Epidermal melanocyte (primary cell): ENCODE data around the gene HRK.

Experiments used
- DNase-seq: peaks from one replicate; pipeline ENCODE4 v3.0.0; 2011; ENCODE audit warnings: low spot score; ENCODE audit not compliant: insufficient read length

Gene HRK

DNA sequence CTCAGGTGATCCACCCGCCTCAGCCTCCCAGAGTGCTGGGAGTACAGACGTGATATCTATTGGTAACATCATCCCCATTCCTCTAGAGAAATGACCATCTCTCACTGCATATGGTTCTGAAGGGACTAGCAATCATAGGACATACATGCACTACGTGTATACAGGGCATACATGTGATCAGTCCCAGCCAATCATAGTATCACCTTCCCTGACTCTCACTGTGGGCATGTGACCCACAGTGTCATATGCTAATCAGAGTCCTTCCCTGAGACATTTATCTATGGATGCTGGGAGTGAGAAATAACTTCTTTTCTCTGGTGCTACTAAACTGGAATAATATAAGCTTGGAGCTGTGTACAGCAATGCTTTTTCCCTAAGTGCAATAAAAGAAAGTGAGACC is 17.4 kb upstream of the HRK start:
- no peak for DNase-seq

DNA sequence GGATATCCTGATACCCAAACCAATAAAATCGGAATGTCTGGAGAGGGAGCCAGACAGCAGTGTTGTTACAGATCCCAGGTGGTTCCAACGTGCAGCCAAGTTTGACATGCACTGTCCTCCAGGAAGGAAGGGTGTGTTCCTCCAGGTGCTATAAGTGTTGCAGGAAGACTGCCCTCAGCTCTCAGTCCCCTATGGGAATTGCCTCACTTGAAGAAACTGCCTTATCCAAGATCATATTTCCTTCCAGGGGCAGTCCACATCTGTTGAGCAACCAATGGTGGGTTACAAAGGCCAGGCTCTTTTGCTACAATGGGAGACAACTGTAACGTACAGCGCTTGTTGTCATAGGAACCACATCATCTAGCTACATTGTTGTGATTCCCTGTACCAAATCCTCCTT is 16.2 kb upstream of the HRK start:
- no peak for DNase-seq

DNA sequence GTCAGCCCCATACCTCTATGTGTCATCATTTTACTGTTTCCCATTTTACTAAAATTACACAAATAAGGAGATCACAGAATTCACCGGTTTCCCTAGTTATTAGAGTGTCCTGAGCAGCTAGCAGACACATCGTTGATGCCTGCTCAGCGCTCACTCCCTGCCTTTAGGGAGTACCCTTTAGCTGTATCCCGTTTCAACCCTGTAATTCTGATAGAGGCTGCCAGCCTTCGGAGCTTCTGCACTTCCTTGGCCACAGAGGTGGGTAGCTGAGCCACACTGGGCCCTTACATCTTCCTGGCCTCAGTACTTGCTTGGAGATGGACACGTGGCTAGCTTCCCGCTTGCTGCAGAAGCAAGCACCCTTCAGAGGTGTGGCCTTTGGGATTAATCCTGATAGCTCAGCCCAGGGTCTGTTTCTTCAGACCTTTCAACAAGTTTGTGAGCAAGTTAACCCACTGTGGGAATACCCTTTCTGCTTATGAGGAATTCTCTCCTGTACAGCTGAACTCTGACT is 15.2 kb upstream of the HRK start:
- DNase-seq: no peak

DNA sequence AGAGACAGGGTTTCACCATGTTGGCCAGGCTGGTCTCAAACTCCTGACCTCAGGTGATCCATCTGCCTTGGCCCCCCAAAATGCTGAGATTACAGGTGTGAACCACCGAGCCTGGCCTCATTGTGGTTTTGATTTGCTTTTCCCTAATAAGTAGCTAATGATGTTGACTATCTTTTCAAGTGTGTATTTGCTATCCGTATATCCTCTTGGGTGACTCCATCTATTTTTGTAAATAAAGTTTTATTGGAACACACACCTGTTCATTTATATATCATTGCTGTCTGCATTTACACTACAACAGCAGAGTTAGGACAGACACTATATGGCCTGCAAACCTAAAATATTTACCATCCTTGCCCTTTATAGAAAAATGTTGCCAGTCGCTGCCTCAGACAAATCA is 13.7 kb upstream of the HRK start:
- no peak for DNase-seq

DNA sequence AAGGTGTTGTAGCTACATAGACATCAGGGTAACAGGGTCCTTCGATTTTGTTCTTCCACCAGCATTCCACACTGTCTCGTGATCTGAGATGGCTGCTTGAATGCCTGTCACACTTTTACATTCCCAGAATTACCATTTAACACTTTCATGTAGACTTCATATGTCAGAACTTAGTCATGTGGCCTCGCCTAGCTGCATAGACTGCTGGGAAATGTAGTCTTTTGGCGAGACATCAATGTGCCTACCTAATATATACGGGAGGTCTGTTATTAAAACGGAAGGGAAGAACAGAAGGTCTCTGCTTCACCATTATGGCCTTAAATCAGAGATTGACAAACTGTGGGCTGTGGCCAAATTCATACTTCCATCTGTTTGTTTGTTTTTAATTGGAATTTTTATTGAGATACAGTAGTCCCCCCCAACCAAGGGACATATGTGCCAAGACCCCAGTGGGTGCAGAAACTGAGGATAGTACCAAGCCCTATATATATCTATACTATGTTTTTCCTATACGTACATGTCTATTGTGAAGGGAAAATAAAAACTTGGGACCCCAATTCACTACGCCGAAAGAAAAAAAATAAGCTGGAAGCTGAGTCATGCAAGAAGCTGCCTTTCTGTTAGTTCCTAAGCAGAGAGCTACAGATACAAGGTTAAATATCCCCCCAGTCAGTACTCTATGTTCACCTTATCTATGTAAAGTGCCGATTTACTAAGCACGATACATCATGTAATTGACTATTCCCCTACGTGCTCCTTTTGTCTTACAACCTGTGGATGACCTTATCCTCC is 11.3 kb upstream of the HRK start:
- DNase-seq: no peak

DNA sequence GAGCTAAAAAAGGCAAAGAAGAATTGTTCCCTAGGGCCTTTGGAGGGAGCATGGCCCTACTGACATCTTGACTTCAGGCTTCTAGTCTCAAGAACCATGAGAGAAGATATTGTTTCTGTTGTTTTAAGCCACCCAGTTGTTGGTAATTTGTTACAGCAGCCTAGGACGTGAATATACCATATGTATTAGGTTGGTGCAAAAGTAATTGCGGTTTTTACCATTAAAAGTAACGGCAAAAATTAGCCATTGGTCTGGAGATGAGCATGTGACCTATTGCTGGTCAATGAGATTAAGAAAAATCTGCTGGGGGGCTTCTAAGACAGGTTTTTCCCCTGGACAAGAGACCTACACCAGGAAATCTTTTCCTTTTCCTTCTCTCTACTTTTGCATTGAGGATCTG is 9.8 kb upstream of the HRK start:
- no peak for DNase-seq

DNA sequence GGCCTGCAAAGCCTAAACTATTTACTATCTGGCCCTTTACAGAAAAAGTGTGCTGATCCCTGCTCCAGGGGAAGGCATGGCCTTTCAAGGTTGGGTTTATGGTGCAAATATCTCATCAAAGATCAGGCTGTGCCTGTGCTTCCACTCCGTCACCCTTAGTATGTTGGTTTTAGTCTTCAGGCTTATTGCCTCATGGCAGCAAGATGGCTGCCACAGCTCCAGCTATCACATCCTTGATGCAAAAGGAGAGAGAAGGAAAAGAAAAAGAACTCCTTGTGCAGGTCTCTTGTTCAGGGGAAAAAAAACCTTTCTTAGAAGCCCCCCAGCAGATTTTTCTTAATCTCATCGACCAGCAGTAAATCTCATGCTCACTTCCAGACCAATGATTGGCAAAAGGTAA is 9.1 kb upstream of the HRK start:
- no peak for DNase-seq

DNA sequence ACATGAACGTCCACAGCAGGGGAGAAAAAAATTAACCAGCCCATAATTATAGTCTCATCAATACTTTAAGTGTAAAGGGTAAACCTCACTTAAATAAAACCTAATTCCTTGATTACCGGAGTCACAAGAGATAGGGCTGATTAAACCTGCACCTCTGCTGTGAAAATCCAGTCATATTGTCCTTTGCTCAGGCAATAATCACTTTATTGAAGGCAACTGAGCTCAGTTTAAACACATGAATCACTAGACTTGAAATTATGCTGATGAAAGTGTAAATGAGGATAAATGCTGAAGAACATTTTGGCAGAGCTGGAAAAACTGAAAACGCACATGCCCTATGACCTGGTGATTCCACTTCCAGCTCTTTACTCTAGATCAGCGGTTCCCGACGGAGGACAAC is 6.7 kb upstream of the HRK start:
- DNase-seq: no peak

DNA sequence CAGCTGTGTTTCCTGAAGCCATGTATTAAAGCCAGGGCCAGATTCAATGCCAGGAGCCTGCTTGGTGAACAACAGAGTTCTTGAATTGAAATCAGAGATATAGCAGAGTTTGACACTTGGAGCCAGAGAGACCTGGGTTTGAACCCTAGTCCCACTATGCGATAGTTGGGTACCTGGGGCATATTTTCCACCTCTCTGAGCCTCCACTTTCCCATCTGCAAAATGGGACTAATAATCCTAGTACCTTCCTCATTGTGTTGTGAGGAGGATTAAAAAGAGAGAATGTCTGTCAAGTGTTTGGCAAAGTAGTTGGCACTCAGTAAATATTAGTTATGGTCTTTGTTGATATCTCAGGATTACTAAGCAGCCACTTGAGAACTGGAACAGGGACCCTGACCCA is 6.0 kb upstream of the HRK start:
- DNase-seq: no peak

DNA sequence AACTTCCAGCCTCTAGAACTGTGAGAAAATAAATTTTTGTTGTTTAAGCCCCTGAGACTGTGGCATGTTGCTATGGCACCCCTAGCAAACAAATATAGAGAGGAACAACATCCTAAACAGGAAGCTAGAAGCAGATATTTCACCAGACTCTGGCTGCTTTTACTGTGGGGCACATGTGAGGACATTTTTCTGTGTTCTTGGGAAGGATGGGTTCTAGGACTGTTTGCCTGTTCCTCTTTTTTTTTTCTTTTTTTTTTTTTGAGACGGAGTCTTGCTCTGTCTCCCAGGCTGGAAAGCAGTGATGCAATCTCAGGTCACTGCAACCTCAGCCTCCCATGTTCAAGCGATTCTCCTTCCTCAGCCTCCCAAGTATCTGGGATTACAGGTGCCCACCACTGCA is 4.2 kb upstream of the HRK start:
- no peak for DNase-seq

DNA sequence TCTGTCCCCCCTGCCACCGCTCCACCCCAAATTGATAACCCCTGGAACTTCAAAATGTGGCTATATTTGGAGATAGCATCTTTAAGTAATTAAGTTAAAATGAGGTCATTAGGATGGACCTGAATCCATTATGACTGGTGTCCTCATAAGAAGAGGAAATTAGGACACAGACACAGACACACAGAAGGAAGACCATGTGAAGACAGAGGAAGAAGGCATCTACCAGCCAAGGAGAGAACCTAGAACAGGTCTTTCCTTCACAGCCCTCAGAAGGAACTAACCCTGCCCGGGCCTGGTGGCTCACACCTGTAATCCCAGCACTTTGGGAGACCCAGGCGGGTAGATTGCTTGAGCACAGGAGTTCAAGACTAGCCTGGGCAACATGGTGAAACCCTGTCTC is 3.6 kb upstream of the HRK start:
- no peak for DNase-seq

DNA sequence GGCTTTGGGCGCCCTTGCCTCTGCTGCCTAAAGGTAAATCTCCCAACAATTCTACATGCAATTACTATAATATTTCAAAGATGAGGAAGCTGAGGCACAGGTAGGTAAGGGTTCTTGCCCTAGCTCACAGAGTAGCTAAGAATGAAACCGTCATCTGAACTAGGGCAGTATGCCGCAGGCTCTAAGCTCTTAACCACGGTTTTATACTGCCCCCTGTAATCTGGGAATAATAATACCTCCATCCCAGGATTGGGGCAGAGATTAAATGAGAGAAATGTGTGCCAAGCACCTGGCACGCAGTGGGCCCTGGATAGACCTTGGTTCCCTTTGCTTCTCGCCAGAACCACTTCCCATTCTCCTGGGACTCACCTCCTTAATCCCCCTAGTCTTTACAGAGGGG is 1.5 kb upstream of the HRK start:
- peak; percentile 50 for DNase-seq

DNA sequence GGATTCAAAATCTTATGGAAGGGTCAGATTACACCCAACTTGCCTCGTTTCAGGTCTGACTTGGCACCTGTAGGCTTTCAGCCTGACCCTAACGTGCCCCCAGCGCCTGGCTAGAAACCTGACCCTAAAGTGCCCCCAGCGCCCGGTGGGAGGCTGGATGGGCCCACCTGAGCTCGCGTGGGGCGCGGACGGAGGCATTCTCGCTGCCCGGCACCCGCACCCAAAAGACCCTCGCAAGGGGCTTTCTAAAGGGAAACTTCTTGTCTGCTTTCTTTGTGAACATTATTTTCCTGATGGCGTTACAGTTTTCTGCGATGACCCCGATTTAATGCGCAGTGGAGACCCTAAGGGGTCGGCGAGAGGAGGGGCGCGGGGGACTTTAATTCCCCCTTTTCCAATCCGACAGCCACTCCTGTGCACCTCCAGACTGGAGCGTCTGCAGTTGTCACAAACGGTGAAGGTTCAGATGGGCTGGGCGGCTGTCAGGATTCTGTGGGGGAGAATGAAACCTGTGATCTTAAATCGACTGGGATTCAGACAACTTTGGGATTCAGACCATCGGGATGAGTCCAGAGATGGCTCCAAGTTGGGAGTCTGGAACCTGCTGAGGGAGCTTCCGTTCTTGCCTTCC is 751 bp upstream of the HRK start:
- DNase-seq: no peak

DNA sequence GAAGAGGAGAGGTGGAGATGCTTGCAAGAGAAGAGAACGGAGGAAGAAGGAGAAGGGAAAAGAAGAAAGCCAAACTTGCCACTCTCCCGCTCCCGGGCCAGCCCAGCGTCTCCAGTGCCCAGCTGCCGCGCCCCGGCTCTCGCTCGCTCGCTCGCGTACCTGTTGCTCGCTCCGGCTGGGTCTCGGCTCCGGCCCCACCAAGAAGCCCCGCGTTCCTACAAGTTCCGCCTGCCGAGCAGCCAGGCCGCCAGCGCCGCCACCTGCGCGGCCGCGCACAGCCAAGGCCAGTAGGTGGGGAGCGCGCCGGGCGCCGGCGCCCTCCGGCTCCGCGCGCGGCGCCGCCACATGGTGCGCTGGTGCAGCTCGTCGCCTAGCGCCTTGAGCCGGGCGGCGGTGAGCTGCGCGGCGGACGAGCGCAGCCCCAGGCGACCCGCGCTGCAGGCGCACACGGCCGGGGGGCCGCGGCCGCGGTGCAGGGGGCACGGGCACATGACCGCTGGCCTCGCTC is 370 bp downstream of the HRK start:
- DNase-seq: no peak

DNA sequence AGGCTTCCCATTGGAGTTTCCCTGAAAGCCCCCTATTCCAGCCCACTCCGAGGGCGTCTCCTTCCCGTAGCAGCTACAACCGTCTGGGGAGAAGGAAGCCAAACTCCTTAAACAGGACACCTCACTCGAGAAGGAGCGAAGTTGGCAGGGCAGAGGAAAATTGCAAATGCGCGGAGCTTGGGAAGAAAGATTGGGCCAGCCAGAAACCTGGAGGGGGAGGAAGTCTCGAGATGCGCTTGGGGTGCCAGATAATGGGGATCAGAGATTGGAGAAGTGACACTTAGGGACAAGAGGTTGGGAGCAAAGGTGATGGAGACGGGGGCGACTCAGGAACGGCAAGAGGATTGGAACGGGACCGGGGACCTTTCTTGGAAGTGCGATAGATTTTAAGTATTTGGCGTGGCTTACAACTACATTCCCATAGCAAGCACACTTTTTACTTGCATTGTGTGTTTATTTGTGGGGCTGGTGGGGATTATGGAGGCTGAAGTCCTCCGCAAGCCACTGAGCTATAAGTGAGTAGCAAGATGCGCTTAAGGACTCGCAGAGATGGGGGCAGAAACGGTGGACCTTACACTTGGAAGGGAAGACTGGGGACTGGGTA is 926 bp downstream of the HRK start:
- no peak for DNase-seq

DNA sequence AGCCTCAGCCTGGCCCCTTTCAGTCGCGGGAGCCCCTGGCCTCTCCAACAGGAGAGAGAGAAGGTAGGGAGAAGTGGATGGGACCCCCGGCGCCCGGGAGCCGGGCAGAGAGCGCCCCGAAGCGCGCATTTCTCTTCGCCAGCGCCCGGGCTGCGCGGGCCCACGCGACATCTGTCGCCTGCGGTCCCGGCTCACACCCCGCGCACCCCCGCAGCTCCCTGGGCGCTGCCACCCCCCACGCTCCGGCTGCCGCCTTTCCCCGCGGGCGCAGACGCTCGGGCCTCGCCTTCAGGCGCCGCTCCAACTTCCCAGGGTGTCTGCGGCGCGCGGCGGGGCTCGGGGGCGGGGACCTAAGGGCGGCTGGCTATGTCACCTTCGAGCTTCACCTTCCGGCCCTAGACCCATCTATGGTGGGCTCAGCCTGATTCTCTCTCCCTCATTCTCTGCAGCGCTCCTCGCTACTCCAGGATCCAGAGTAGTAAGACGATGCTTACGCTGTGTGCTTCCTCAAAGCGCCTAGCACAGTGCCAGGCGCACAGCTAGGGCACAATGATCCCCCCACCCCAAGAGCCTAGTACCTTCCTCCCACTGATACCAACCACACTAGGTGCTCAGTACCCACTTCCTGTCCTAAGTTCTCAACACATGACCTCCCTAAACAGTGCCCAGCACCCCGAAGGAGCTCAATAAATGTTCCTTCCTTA is 1.6 kb downstream of the HRK start:
- no peak for DNase-seq

DNA sequence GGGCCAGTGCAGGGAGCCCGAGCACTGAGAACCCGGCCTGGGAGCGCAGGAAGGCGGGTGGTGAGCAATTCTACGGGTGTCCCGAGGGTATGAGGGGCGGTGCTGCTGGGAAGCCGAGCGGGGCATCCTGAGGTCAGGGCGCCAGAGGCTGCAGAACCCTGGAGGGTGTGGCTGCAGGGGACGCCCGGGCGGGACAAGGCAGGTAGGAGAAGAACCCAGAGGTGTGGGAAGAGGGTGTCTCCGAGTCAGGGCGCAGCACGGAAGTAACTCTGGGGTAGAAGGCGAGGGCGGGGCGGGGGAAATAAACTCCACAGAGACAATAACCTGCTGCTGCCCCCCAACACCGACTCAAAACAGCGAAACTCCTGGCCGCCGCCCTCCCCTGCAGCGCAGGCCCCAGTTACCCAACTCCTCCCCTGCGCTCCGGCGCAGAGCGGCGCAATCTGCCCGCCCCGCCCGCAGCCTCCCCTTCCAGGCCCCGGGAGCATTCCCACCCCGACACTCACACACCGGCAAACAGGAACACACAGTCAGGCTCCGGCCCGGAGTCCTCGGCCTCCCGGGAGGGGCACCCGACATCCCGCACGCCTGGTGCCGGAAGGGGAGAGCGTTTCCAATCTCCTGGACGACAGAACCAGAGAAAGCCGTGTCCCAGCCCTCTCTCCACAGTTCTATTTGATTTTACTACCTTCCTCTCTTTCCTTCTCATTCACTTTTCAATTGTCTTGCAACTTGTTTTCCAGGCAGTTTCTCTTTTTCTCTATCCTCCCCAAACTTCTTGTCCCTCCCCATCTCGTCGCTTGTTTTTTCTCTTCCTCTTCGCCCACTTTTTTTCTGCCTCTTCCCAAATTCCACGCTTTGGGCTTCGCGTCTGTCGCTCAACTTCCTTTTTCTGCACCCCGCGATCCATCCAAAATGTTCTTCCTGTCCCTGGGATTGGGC is 2.4 kb downstream of the HRK start:
- no peak for DNase-seq

DNA sequence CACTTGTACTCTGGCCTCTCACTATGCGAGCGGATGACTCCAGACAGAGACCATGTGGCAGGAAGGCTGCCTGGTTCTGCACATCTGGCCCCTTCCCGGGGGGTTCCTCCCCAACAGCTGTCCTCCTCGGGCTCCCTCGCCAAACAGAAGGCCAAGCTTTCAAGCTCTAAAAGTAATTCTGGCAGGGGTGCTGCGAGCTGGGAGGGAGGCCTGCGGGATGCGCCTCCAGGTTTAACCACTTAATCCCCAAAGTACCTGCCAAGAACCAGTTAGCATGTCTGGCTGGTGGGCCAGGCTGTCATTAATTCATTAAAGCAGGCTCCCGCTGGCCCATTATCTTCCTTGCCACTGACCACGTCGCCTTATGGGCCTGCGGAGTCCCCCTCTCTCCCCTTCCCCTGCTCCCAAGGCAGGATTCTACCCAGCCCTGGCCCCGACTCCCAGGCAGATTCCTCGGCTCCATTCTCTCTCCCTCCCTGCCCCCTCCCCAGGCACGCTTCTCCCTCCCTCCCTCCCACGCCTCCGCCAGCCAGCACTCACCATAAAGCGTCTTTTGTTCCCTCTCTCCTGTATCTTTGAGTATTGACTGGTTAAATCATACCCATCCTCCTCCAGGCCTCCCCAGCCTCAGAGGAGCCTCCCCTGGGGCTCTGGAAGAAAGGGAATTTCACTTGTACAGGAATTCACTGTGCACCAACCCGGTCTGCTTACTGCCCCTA is 4.9 kb downstream of the HRK start:
- peak; percentile 50 for DNase-seq

DNA sequence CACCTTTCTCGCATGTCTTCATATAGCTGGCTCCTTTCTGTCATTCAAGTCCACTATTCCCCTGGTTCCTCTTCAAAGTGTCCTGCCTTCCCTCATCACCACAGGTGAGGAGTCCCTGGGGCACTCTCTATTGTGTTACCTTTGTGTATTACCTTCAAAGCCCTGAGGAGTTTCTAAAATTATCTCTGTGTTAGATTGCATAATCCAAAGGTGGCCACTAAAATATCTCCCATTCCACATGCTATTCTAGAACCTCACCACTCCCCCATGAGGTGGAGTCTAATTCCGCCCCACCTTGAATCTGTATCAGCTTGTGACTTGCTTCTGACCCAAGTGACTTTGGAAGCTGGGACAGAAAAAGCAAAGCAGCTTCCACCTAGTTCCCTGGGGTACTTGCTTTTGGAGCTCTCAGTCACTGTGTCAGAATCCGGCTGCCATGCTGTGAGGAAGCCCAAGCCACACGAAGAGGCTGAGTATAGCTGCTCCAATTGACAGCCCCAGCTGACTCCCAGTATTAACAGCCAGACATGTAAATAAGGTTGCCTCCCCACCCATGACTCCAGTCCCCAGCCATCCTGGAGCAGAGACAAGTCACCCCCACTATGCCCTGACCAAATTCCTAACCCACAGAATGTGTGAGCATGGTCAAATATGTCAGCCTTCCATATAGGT is 6.8 kb downstream of the HRK start:
- DNase-seq: no peak

DNA sequence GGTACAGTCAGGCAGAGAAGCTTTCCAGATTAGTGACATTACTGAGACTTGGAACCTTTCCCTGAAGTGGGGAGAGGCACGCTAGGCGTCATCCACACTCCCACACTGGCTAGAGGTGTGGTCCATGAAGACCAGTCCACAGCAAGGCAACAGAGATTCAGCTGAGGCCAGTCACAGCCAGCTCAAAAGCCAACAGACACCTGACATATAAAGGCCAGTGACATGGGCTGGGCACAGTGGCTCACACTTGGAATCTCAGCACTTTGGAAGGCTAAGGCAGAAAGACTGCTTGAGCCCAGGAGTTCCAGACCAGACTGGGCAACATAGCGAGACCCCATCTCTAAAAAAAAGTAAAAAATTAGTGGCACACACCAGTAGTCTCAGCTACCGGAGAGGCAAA is 10.9 kb downstream of the HRK start:
- no peak for DNase-seq
